ENCODE results near the gene EBF3. TPM values are rescaled to one million over a fixed set of nuclear protein-coding genes. Genes with fewer than 3 reads are reported as not detected.

EBF3 gene, protein sequence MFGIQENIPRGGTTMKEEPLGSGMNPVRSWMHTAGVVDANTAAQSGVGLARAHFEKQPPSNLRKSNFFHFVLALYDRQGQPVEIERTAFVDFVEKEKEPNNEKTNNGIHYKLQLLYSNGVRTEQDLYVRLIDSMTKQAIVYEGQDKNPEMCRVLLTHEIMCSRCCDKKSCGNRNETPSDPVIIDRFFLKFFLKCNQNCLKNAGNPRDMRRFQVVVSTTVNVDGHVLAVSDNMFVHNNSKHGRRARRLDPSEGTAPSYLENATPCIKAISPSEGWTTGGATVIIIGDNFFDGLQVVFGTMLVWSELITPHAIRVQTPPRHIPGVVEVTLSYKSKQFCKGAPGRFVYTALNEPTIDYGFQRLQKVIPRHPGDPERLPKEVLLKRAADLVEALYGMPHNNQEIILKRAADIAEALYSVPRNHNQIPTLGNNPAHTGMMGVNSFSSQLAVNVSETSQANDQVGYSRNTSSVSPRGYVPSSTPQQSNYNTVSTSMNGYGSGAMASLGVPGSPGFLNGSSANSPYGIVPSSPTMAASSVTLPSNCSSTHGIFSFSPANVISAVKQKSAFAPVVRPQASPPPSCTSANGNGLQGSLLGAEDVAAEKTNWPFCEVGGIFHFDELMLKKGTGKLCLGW
- 10 to 100 TPM; 29.1 to 50.9 (median 43.9) TPM for total RNA-seq

DNA sequence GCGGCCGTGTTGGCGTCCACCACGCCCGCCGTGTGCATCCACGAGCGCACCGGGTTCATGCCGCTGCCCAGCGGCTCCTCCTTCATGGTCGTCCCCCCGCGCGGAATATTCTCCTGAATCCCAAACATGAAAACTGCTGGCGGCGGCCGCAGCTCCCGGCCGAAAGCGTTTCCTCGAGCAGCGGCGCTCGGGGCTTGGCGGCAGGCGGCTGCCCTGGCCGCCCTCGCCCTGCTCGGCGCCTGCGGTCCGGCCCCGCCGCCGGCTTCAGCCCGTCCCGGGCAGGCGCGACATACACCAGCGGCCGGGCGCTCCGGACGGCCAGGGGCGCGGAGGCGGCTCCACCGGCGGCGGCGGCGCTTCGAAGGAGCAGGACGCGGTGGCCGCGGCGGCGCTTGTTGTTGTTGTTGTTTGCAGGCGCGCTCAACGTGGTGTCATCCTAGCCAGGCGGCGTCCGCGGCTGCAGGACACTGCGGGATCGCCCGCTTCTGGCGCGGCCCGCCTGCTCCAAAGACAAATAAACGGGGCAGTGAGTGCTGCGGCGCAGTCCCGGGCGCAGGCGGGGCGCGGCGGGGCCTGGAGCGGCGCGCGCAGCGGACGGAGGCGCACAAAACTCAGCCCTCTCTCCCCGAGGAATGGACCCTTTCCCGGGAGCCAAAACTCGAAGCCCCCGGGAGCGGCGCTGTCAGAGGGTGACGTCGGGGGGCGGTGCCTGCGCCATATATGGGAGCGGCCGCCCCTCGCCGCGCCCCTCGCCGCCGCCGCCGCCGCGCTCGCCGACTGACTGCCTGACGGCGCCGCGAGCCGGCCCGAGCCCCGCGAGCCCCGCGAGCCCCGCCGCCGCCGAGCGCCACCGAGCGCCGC, at the start of gene EBF3:
Gene EBF3 (minus strand): TSS at position 634 of the 861 bp plus-strand sequence. CDS start 506 bp downstream, at position 128.
- no peak for TF ChIP-seq CTCF (IDR thresholded peaks at IDR 0.05; ENCODE audit: low read depth)

- TF ChIP-seq CTCF (IDR thresholded peaks at IDR 0.05; ENCODE audit: low read depth) = no peak
Measured at GRCh38 chr10:130013335-130014262, 49.5 kb upstream of the EBF3 start.

DNA sequence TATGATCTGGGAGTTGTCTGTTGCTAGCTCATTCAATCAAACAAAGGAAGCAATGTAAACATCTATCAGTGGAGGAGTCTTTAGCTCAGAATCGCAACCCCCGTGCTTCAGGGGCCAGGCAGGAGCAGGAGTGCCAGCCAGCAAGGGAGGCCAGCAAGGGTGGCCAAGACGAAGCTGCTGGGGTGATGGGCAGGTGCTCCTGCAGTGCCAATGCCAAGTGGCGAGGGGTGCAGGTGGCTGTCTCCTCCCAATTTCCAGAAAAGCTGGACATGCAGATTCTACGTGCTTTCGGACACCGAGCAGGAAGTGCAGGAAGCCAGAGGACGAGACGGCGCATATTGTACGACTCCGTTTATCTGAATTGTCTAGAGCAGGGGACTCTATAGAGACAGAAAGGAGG, 48.1 kb upstream of the EBF3 start:
- no peak for TF ChIP-seq CTCF (IDR thresholded peaks at IDR 0.05; ENCODE audit: low read depth)

- no peak for TF ChIP-seq CTCF (IDR thresholded peaks at IDR 0.05; ENCODE audit: low read depth)
Measured at GRCh38 chr10:130010653-130011052, 46.6 kb upstream of the EBF3 start.

GRCh38 chr10:130009228-130009627, 45.2 kb upstream of the EBF3 start:
- no peak for TF ChIP-seq CTCF (IDR thresholded peaks at IDR 0.05; ENCODE audit: low read depth)

GRCh38 chr10:130003787-130004613, 39.9 kb upstream of the EBF3 start:
- no peak for TF ChIP-seq CTCF (IDR thresholded peaks at IDR 0.05; ENCODE audit: low read depth)
